ENCODE measurements around the gene MAN2B2. TPM values are rescaled to one million over a fixed set of nuclear protein-coding genes. Genes with fewer than 3 reads are reported as not detected.

MAN2B2 gene
- total and polyA plus RNA-seq, 2 of the 8 experiments (the other 6 are each of a cell fraction or from before 2014, with no cell fraction given): 3.3 to 4.0 TPM

DNA sequence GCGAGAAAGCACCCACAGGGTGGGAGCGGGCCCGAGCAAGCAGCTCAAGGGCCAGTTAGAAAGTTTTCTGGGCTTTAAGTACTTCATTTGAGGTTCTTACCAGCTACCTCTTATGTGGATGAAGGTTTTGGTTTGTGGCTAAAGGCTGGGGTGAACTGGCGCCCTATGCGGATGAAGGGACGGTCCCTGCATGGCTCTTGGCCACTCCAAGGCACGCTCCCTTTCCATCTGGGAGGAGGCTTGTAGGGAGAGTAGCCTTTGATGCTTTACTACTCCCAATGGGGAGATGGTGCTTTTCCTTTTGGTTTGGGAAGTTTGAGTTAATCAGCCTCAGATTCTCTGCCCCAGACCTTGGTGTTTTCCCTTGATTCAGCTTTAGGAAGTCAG, 83.2 kb downstream of the MAN2B2 start:
- no peaks in the 10 kb centered on the region for H3K79me2 ChIP-seq (ENCODE audit: control insufficient read depth in 1 of 2, insufficient read depth in 2 of 2, low read length in 2 of 2)
- CTCF ChIA-PET (ENCODE audit: partially characterized antibody): interaction anchor here (0.7 to 2.2 kb wide), 7 partner anchors 10 to 1117 kb away, joined by 3 to 8 read pairs (median 3); no protein-coding TSS in a partner anchor
- peak overlapping the region; percentile 73 to 90 for H3K4me2 ChIP-seq (ENCODE audit: insufficient read depth in 1 of 2, low read depth in 2 of 2, low read length in 2 of 2)
- peaks cover 0 to 24% (median 16%) of the 10 kb centered on the region in 4 experiments; a peak in 5 of 7 replicates for H3K27me3 ChIP-seq (replicated peaks in 1 of 4; ENCODE audit: control insufficient read depth in 3 of 4, extremely low read depth in 1 of 4, insufficient read depth in 3 of 4, low read length in 3 of 4)
- 0 out of 2 replicates have a peak overlapping the region, but pooled peaks have one; percentile 48 for H3K18ac ChIP-seq (ENCODE audit: extremely low read depth, low read length)
- no peaks in the 10 kb centered on the region; a peak in 2 of 7 replicates for H3K4me1 ChIP-seq (replicated peaks in 1 of 4; ENCODE audit: control insufficient read depth in 3 of 4, insufficient read depth in 4 of 4, low read length in 3 of 4)
- peaks cover 6% of the 10 kb centered on the region; the same call in 1 of the 2 replicates for H3K23me2 ChIP-seq (ENCODE audit: low read depth, low read length)
- FAIRE-seq: no peak
- H3K23ac ChIP-seq (ENCODE audit: insufficient read length): no peak overlapping the region
- no peak overlapping the region for H4K91ac ChIP-seq (replicated peaks; ENCODE audit: insufficient read length, low read length)
- 83% methylated on average over 7 of the region's 7 CpGs; no CpG with 5 or more reads in 1 of the 2 experiments for WGBS, 2 experiments (ENCODE audit: extremely low coverage in 1 of 2, insufficient coverage in 1 of 2, insufficient read length in 1 of 2, insufficient replicate concordance in 2 of 2, low coverage in 1 of 2, low lambda C conversion rate in 2 of 2, missing lambda C conversion rate in 1 of 2)
- no peaks in the 10 kb centered on the region for H4K20me1 ChIP-seq (replicated peaks in 1 of 2; ENCODE audit: control insufficient read depth in 1 of 2, insufficient read depth in 2 of 2, low read length in 2 of 2)
- no peak overlapping the region for H2BK12ac ChIP-seq (ENCODE audit: low read depth, low read length)
- no peak overlapping the region for H2AK5ac ChIP-seq (ENCODE audit: low read depth, low read length)
- H2BK120ac ChIP-seq (replicated peaks; ENCODE audit: low read depth, low read length): no peak overlapping the region
- DNase-seq (ENCODE audit: low read depth in 1 of 2, low spot score in 2 of 2): no peak
- H3K4ac ChIP-seq (replicated peaks; ENCODE audit: insufficient read length, low read depth, low read length): no peak overlapping the region
- no peaks in the 10 kb centered on the region for H3K9me3 ChIP-seq (ENCODE audit: insufficient read depth in 2 of 2, low read depth in 1 of 2, low read length in 1 of 2)
- POLR2A ChIA-PET (ENCODE audit: partially characterized antibody): interaction anchor here (0.6 to 1.5 kb wide), 7 partner anchors 9 to 45 kb away, joined by 3 to 5 read pairs (median 3); partner anchors contain the start of gene MRFAP1
- no peaks in the 10 kb centered on the region for H3K79me1 ChIP-seq (ENCODE audit: low read depth, low read length)
- no peaks in the 10 kb centered on the region for H3K36me3 ChIP-seq (ENCODE audit: control insufficient read depth in 2 of 4, insufficient read depth in 4 of 4, low read length in 3 of 4)
- H4K8ac ChIP-seq (ENCODE audit: extremely low read depth, insufficient read depth, low read length): no peak overlapping the region
- H2BK15ac ChIP-seq (ENCODE audit: low read length): peak overlapping the region; percentile 61; the same call in 1 of the 2 replicates
- TF ChIP-seq HDAC2 (IDR thresholded peaks at IDR 0.05; ENCODE audit: borderline replicate concordance in 1 of 2, low read depth in 2 of 2, low read length in 2 of 2) (no peak), CTBP2 (IDR thresholded peaks at IDR 0.05; ENCODE audit: borderline replicate concordance, insufficient read depth, insufficient read length, low read length) (no peak), YY1 (IDR thresholded peaks at IDR 0.05; ENCODE audit: low read depth, low read length) (no peak), RBBP5 (IDR thresholded peaks at IDR 0.05; ENCODE audit: borderline replicate concordance, low read depth, low read length) (no peak), POLR2AphosphoS5 (IDR thresholded peaks at IDR 0.05; ENCODE audit: low read depth, low read length) (no peak), CBX5 (IDR thresholded peaks at IDR 0.05; ENCODE audit: low read depth, low read length) (no peak), EGR1 (IDR thresholded peaks at IDR 0.05; ENCODE audit: borderline replicate concordance, low read depth, low read length) (no peak), SP4 (IDR thresholded peaks at IDR 0.05; ENCODE audit: low read length) (no peak)
- TF ChIP-seq, protein P1, sequence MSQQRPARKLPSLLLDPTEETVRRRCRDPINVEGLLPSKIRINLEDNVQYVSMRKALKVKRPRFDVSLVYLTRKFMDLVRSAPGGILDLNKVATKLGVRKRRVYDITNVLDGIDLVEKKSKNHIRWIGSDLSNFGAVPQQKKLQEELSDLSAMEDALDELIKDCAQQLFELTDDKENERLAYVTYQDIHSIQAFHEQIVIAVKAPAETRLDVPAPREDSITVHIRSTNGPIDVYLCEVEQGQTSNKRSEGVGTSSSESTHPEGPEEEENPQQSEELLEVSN (IDR thresholded peaks at IDR 0.05): no peak
- H2BK5ac ChIP-seq (ENCODE audit: low read depth, low read length): peak overlapping the region; percentile 52; the same call in 1 of the 2 replicates
- H3K56ac ChIP-seq (replicated peaks; ENCODE audit: insufficient read length, low read depth, low read length): no peak overlapping the region
- no peak overlapping the region for H3K27ac ChIP-seq (ENCODE audit: low read depth, low read length)
- H2BK20ac ChIP-seq (ENCODE audit: low read length): no peak overlapping the region
- no peak overlapping the region for H4K5ac ChIP-seq (ENCODE audit: insufficient read length, low read depth, low read length)
- no peak overlapping the region for H3K9ac ChIP-seq (replicated peaks in 1 of 4; ENCODE audit: extremely low read depth in 1 of 4, low read depth in 3 of 4, low read length in 3 of 4)
- peak overlapping the region in 2 of 4 experiments; percentile 28 to 56; a peak in 4 of 8 replicates for H3K4me3 ChIP-seq (ENCODE audit: extremely low read depth in 1 of 4, insufficient read depth in 2 of 4, low read depth in 3 of 4, low read length in 4 of 4)
- no peak overlapping the region for H3K14ac ChIP-seq (ENCODE audit: insufficient read length)
- H2AFZ ChIP-seq (ENCODE audit: low read length): peak overlapping the region; percentile 43

Data from H1 (cell line).